ENCODE measurements around the gene CUX1.
"Not testable (repeated sequence)": the region's sequence is repeated elsewhere in the genome, so short reads cannot be mapped to it uniquely, and the experiment has no call there.

CUX1 gene

DNA sequence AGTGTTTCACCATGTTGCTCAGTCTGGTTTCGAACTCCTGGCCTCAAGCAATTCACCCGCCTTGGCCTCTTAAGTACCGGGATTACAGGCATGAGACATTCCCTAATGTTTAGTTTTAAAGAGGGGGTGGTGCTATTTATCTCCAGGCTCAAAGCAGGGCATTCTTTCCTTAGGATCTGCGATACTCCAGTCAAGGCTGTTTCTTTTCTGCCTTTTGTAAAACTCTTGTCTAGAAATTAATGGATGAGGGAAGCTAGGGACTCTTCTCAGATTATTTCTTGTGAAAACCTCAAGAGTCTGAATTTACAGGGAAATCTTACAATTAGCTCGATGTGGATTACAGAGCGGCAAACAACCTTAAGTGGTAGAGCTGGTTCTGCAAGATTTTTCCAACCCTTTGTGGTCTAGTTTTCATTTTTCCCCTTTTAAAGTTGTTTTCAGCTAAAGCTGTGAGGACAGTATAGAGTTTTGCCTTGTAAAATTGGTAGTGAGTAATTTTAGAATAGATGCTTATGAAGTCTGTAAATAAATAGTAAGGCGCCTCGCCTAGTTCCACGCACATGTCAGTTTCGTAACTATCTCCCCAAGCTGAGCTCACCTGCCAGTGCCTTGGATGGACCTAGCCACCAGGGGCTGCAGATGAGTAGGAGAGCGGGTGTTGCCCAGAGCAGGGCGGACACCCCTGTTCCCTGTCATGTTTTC, 53.1 kb downstream of the CUX1 start:
- no peak for DNase-seq

DNA sequence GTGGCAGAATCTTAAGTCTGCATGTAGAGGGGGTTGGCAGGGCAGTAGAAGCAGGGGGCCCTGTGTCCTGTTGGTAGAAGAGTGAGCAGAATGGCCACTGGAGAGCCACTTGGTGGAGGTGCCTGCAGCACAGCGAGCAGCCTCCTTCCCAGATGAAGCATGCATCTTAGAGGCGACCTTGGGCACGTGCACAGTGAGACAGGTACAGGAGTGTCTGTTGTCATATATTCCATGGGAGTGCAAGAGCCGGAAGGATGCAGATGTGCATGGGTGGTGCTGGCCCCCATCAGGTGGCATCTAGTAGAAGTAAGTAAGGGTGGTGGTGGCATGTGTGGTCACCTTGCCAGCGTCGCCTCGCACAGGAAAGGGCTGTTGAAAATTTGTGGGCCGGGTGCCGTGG, 53.9 kb downstream of the CUX1 start:
- DNase-seq, result no peak

DNA sequence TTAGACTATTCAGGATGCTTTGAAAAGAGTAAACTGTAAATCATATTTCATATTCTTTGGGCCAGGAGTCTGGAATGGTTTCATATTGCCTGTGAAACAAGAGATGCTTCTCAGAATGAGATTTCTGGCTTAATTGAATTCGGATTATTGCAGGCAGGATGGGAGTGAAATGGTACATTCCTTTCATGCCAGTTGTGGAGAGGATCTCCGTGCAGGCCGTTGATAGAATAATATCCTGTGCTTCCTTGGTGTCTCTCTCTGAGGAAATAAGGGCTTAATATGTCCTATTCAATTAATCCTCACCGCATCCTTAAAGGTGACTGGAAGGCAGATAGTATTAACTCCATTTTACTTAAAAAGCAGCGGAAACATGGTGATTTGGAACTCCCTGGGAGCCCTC, 56.6 kb downstream of the CUX1 start:
- DNase-seq, result no peak

DNA sequence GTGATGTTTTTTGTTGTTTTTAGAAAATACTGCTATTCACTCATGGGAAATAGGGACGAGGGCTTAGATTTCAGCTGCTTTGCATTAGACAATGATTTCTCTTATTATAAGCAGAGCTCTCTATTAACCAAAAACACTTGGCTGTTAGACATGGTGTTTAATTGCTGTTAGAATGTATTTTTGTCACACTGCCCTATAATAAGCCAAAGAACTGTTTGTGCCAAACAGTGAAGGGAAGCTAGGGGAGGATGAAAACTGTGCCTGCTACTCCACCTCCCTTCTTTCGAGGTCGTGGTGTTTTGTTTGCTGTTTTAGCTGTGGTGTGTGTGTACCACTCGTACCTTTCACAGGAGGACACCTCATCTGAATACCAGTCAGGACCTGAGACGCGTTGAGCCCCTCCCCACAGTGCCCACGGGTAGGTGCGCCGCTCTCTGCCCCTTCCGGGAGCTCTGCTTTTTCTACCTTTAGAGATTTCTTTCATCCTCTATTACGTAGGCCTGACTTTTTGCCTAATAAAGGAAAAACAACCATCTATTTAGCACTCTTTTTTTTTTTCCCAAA, 57.9 kb downstream of the CUX1 start:
- no peak for DNase-seq

DNA sequence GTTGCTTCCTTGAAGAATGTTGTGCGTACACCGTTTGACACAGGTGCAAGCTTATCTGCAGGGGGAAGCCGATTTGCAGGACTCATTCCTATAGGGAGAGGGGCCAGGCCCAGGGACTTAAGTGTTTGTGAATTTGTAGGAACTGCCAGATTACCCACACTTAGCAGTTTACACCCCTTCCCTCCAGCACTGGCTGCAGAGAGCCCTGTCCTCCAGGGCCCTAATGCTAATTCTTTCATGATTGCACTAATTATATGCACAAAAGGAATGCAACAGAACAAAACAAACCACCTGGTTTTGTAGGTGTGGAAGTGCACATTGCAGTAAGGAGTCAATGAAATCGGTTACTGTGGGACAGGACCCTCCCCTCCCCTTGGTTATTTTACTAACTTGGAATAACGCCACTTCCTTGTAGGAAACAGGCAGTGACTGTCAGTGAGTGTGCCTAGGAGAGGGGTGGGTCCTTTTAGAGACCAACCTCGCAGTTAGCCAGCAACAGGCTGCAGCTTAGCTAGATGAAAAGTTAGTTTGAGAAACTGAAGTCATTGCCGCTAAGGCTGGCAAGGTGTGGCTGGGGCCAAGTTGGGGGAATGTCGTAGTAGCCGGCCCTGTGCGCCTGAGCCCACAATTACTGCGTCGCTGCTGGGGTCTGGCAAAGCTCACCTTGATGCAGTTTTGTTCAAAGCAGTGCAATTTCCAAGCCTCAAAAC, 60.6 kb downstream of the CUX1 start:
- peak; percentile 75 for DNase-seq

DNA sequence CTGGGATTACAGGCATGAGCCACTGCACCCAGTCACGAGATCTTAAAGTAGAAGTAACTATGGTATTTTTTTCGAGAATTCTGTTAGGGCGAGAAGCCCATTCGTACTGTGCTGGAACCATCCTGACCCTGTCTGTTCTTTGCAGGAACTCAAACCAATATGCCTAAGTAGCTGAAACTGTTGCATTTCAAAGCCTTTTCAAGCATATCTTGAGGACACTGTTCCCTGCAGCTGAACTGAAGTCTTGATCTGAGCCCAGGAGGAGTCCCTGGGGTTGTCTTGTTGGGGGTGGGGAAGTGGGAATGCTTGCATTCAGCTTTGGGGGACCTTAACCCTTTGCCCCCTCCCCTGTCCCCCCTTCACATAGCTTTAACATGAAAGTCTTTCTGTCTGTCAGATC, 61.5 kb downstream of the CUX1 start:
- DNase-seq, result no peak

DNA sequence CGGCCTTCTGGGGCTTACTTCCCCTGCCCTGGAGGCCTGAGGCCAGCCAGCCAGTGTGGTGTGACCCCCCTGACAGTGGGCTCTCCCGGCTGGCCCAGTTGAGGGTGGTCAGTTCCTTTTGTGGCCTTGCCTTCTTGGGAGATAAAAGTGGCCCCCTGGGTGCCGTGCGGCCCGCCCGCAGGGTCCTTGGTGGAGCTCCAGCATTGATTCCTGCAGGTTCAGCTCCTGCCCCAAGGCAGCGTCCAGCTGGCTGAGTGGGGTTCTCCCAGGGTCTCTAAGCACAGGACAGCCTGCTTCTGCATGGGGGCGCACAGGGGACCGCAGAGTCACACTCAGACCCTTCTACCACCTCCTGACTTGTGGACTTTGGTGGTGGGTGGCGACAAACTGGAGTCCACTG, 62.1 kb downstream of the CUX1 start:
- no peak for DNase-seq

DNA sequence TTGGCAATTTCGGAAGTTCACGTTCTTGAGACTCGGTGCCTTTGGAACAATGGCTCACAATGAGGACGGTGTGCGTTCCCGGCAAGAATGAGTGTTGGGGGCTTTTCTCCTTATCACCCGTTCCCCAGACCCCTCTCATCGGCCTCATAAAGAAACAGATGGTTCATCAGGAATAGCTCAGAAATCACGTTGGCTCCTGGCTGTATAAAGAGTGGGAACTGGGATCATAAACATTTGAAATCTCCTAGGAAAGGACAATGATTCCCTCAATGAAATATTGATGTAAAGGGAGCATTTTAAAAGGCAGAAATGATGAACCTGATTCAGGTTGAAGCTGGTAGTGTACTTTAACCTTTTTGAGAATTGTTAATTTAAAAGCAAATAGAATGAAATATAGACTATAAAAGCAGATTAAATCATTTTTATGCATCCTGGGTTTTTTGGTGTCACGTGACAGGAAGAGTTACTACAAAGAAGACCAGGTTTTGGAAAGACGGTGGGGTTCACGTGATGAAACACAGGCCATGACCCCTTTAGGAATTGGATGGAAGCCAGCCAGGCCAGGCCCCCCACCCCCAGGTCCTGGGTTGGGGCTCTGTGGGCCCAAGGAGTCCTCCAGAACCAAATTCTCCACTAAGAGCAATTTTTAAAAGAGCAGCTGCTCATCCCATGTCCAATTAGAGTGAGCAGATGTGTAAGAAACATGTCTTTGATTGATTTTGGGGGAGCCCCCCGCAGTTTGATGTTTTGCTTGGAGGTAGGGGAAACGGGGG, 63.0 kb downstream of the CUX1 start:
- DNase-seq, result peak; percentile 61

DNA sequence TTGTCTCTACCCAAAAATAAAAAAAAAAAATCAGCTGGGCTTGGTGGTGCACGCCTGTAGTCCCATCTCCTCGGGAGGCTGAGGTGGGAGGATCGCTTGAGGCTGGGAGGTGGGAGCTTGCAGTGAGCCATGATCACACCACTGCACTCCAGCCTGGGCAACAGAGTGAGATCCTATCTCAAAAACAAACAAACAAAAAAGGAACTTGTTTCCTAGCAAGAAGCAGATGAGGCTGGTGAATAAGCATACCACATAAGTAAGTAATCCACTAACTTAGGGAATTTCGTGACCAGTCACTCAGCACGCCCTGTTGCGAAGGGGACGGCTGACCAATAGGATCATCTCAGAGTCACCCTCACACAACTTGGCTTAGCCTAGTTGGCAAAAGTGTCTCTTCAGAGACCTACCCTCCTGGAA, 64.6 kb downstream of the CUX1 start:
- DNase-seq, result no peak

DNA sequence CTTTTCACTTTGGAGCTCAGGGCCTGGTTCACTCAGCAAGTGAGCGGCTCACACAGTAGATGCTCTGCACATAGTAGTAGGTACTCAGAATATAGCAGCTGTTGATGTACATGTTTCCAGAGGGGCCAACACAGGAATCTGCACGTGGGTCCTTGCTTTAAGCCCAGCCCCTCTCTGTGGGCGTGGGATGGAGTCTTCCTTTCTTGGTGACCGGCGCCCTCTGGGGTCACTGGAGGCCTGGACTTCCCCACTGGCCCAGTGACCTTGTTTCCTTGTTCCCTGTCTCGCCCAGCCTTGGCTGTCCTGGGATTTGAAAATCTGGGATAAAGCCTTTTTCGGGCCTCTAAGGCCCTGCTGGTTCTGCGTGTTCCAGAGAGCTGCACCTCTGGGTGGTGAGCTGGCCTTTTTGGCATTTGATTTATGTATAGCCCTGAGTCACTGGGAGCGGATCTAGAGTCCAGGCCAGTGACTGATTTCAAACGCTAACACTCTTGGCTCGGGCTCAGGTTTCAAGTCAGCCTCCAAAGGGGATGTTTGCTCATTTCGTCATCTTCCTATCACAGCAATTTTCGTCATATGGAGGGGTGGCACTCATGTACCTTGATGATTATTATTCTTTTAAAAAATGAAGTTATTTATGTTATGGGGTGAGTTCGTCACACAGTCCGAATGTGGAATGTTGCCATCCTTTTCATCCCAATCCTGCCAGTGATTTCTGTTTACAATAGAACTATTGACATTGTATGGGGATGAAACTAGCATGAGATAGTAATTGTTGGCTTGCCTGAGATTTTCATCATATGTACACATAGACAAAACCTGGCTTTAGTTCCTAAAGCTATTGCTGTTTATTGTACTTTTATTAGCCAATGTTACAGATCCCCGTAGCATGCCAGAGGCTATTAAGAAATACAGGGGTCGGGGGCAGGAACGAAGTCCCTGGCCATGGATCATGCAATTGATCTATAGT, 65.5 kb downstream of the CUX1 start:
- peak; percentile 96 for DNase-seq

DNA sequence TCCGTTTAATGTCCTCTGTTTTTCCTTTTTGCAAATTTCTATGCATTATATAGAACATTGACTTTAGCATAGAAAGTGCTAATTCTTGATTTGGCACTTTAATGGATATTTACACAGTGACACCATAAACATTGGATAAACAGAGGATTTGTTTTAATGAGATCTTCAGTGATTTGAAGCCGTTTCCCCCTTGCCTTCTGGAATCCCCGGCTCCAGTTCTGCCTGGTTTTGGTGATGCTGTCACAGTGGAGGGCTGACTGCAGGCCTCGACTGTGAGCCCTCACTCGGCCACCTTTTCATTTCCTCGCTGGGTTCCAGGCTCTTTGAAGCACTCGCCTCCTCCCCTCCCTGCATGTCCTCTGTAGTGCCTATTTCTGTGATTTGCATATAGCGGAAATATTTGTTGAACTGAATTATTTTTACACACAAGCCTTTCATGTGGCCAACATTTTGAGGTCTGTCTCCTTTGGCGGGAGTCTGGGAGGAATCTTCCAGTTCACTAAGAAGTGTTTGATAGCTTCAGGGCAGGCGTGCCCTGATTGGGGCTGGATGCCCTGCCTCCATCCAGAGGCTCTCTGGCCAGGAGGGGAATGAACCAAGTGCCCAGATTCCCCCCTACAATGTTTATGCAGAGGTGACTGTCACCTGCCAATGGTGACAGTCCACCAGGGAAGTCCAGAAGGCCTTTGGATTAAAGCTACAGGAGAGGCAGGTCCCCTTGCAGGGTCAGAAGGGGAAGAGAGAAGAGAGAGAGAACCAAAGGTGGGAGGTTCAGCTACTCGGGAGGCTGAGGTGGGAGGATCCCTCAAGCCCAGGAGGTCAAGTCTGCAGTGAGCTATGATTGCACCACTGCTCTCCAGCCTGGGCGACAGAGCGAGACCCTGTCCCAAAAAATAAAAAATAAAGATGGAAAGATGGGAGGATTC, 67.5 kb downstream of the CUX1 start:
- DNase-seq, result no peak

DNA sequence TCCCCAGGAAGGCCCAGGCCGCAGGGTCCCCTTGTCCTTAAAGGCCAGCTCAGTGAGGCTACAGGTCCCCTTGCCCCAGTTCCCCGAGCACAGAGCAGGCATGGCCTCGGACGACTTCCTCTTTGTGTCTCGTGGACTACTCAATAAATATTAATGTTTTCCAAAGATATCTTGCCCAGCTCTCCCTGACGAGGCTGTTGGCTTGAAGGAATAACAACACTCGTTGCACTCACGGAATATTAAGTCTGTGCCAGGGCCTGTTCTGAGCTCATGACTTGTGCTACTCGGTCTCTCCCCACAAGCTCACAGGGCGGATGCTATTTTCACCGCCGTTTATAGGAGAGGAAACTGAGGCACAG, 68.2 kb downstream of the CUX1 start:
- DNase-seq, result no peak

DNA sequence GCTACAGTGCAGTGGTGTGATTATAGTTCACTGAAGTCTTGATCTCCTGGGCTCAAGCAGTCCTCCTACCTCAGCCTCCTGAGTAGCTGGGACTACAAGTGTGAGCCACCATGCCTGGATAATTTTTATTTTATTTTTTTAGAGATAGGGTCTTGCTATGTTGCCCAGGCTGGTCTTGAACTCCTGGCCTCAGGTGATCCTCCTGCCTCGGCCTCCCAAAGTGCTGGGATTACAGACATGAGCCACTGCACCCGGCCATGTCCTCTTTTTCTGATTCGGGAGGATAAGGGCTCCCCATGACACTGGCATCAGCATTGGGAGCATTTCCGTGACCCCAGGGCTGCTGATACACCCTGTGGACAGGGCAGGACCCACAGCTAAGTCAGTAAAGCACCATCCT, 69.9 kb downstream of the CUX1 start:
- DNase-seq, result not testable (repeated sequence)

DNA sequence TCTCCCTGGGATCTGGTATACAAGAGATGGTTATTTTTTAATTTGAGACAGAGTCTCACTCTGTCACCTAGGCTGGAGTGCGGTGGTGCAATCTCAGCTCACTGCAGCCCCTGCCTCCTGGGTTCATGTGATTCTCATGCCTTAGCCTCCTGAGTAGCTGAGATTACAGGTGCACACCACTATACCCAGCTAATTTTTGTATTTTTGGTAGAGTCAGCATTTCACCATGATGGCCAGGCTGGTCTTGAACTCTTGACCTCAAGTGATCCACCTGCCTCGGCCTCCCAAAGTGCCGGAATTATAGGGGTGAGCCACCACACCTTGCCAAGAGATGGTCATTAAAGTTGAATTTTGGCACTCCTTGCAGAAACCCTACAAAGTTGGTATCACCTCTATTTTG, 71.1 kb downstream of the CUX1 start:
- DNase-seq, result not testable (repeated sequence)

DNA sequence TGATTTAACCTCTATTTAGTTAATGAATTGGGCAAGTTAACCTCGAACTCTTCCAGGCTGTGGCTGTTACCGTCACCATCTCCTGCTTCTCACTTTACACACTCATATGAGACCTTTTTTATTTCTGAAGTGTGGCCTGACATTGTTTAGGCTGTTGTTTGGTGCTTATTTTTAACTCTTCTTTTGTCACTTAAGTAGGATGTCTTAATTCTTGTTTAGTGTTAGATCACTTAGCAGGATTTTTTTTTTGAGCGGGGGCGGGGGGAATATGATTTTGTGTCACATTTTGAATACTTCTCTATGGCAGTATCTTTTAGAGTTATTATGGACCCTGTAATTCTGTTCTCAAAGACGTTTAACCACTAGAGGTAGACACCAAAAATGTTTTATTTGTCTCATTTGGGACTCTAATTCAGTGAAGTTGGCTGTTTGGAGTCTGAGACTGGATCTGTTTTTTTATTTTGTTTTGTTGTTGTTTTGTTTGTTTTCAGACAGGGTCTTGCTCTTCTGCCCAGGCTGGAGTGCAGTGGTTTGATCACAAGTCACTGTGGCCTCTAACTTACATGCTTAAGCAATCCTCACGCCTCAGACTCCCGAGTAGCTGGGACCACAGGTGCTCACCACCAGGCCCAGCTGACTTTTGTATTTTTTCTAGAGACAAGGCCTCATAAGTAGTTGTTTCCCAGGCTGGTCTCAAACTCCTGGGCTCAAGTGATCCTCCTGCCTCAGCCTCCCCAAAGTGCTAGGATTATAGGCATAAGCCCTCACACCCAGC, 73.5 kb downstream of the CUX1 start:
- no peak for DNase-seq

DNA sequence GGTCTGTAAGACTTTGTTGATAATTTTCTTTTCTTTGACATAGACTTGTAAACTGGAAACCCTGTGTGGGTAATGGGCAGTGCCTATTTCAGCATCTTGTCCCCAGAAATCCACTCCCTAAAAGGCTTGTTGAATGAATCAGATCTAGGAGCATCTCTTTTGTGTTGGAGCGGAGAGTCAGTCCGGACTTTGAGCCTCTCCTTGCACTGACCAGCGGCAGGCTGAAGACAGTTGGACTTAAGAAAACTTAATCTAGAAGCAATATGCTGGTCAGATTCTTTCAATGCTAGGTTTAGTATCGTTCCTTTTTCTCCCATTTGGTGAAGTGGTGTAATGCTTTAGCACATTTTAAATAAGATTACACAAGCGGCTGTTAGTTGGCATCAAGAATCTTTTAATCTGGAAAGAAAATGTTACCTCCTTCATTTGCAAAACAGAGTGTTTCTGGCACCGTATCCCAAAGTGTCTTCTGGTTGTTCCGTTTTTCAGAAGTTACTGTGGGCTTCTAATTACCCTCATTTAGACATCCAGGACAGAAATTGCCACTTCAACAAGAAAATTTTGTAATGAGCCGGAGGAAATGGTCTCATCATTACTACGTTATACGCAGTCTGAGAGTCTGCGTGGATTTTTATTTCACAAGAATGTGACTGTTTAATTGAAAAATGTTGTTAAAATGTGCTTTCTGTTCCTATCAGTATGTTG, 74.7 kb downstream of the CUX1 start:
- DNase-seq, result no peak

DNA sequence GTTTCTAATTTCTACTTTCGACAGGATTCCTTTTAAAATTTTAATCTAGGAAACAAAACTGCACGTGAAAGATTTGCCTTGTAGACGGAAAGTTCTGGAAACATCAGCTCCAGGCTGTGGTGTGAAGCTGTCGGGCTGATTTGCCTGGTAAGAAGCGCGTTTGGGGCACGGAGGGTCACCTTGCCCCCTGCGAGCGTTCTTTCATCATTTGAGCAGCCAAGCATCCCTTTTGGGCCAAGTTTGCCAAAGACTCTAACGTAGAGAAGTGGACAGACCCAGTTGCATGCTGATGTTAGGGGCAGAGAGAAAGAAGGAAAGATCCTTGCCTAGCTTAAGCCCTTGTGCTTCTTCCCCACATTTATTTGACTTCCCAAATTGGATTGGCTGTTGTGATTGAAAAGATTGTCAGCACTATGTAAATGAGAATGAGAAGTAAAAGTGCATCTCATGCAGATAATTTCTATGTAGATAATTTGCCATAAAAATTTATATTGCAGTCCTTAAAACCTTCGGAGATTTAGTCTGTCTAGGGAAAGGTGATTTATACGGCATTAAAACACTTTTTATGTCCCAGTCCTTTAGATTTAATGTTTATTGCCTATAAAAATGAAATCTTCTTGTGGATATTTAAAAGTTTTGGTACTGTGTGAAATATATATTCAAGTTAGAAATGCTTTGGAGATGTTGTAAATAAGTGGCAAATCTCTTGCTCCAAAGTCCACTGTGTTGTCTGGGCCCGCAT, 76.1 kb downstream of the CUX1 start:
- no peak for DNase-seq

DNA sequence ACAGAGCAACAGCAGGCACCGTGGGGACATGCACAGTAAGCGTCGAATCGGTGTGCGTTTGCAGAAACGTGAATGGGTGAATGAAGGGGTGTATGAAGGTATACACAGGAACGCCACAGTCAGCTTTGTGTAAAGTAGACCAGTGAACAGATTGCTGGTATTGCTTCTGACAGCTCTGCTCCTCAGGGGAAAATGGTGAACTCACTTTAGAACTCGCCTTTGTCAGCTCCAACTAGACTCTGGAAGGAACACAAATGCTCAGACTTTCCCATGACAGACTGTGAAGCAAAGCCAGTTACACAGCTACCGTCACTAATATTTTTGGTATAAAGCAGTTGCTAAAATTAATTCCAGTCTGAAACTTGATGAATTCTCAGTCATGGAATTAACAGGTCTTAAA, 78.9 kb downstream of the CUX1 start:
- DNase-seq, result peak; percentile 35

DNA sequence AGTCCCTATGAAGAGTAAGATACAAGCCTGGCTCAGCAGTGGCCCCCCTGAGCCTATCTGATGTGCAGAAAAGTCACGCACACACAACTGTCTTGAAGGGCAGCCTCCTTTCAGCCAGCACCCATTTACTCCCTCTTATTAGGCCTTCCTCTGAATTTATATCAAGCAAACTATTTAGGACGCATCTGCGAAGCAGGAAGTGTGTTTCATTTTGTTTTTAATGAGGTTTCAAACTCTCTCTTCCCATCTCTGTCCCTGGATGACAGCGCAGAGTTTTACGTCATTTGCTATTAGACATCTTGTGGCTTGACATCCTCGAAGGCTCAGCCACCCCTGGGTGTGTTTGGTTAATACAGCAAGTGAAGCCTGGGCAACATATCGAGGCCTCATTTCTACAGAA, 79.5 kb downstream of the CUX1 start:
- DNase-seq, result no peak
